ENCODE data around the gene FOSB. TPM values are rescaled to one million over a fixed set of nuclear protein-coding genes. Genes with fewer than 3 reads are reported as not detected.

Gene FOSB
- total and polyA plus RNA-seq, 2 donors from 2014 or later, result 0.73 to 0.98 TPM

GRCh38 chr19:45488708-45489107 is 20.9 kb downstream of the FOSB start:
- DNase-seq (no peak), FAIRE-seq (no peak)
- Histone ChIP-seq H3K27me3 (ENCODE audit: control insufficient read depth, insufficient read depth, low read length) (no peaks in the 10 kb centered on the region), H3K36me3 (ENCODE audit: control insufficient read depth in 2 of 3, insufficient read depth in 3 of 3, low read length in 3 of 3) (no peaks in the 10 kb centered on the region), H3K27ac (ENCODE audit: low read depth in 2 of 2, low read length in 2 of 2) (no peak overlapping the region), H3K9me3 (ENCODE audit: control insufficient read depth in 2 of 3, insufficient read depth in 1 of 3, low read length in 3 of 3) (no peaks in the 10 kb centered on the region), H3K4me1 (ENCODE audit: control insufficient read depth in 2 of 3, insufficient read depth in 2 of 3, low read depth in 1 of 3, low read length in 3 of 3) (no peaks in the 10 kb centered on the region), H3K9ac (ENCODE audit: low read length in 3 of 3) (no peak overlapping the region), H3K4me3 (ENCODE audit: low read length in 3 of 3) (no peak overlapping the region)
- intact Hi-C loops (cut with DNase I), result no loop called here
- TF ChIP-seq CTCF (IDR thresholded peaks at IDR 0.05; ENCODE audit: borderline replicate concordance, extremely low read depth, insufficient read depth), result no peak

GRCh38 chr19:45489216-45489855 is 21.5 kb downstream of the FOSB start:
- H3K9ac ChIP-seq (ENCODE audit: low read length in 3 of 3), result no peak overlapping the region
- no peak for TF ChIP-seq CTCF (IDR thresholded peaks at IDR 0.05; ENCODE audit: borderline replicate concordance, extremely low read depth, insufficient read depth)
- intact Hi-C loops (cut with DNase I), result no loop called here
- no peaks in the 10 kb centered on the region for H3K9me3 ChIP-seq (ENCODE audit: control insufficient read depth in 2 of 3, insufficient read depth in 1 of 3, low read length in 3 of 3)
- FAIRE-seq, result no peak
- H3K27me3 ChIP-seq (ENCODE audit: control insufficient read depth, insufficient read depth, low read length), result no peaks in the 10 kb centered on the region
- DNase-seq, result no peak
- no peaks in the 10 kb centered on the region for H3K36me3 ChIP-seq (ENCODE audit: control insufficient read depth in 2 of 3, insufficient read depth in 3 of 3, low read length in 3 of 3)
- H3K4me1 ChIP-seq (ENCODE audit: control insufficient read depth in 2 of 3, insufficient read depth in 2 of 3, low read depth in 1 of 3, low read length in 3 of 3), result no peaks in the 10 kb centered on the region
- H3K4me3 ChIP-seq (ENCODE audit: low read length in 3 of 3), result no peak overlapping the region
- H3K27ac ChIP-seq (ENCODE audit: low read depth in 2 of 2, low read length in 2 of 2), result no peak overlapping the region

GRCh38 chr19:45492137-45492626 is 24.4 kb downstream of the FOSB start:
- Histone ChIP-seq H3K9ac (ENCODE audit: low read length in 3 of 3) (no peak overlapping the region), H3K9me3 (ENCODE audit: control insufficient read depth in 2 of 3, insufficient read depth in 1 of 3, low read length in 3 of 3) (no peaks in the 10 kb centered on the region), H3K27me3 (ENCODE audit: control insufficient read depth, insufficient read depth, low read length) (peaks cover 3% of the 10 kb centered on the region), H3K36me3 (ENCODE audit: control insufficient read depth in 2 of 3, insufficient read depth in 3 of 3, low read length in 3 of 3) (no peaks in the 10 kb centered on the region), H3K4me3 (ENCODE audit: low read length in 3 of 3) (peak overlapping the region in 1 of 3 donors; percentile 64), H3K27ac (ENCODE audit: low read depth in 2 of 2, low read length in 2 of 2) (no peak overlapping the region), H3K4me1 (ENCODE audit: control insufficient read depth in 2 of 3, insufficient read depth in 2 of 3, low read depth in 1 of 3, low read length in 3 of 3) (peaks cover 0 to 9% (median 0%) of the 10 kb centered on the region in 3 donors)
- DNase-seq (no peak), FAIRE-seq (no peak)
- no peak for TF ChIP-seq CTCF (IDR thresholded peaks at IDR 0.05; ENCODE audit: borderline replicate concordance, extremely low read depth, insufficient read depth)
- intact Hi-C loops (cut with DNase I), result no loop called here

All from kidney (tissue), 14 donors.